Measurements from ENCODE around the gene IFNGR2.

The IFNGR2 gene

GRCh38 chr21:33403128-33403785 lies at the start of gene IFNGR2:
Gene IFNGR2 (plus strand): TSS chr21:33403413. CDS start chr21:33403544, 131 bp downstream.
- TF ChIP-seq, protein P1, sequence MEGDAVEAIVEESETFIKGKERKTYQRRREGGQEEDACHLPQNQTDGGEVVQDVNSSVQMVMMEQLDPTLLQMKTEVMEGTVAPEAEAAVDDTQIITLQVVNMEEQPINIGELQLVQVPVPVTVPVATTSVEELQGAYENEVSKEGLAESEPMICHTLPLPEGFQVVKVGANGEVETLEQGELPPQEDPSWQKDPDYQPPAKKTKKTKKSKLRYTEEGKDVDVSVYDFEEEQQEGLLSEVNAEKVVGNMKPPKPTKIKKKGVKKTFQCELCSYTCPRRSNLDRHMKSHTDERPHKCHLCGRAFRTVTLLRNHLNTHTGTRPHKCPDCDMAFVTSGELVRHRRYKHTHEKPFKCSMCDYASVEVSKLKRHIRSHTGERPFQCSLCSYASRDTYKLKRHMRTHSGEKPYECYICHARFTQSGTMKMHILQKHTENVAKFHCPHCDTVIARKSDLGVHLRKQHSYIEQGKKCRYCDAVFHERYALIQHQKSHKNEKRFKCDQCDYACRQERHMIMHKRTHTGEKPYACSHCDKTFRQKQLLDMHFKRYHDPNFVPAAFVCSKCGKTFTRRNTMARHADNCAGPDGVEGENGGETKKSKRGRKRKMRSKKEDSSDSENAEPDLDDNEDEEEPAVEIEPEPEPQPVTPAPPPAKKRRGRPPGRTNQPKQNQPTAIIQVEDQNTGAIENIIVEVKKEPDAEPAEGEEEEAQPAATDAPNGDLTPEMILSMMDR (IDR thresholded peaks at IDR 0.05), result no peak

DNA sequence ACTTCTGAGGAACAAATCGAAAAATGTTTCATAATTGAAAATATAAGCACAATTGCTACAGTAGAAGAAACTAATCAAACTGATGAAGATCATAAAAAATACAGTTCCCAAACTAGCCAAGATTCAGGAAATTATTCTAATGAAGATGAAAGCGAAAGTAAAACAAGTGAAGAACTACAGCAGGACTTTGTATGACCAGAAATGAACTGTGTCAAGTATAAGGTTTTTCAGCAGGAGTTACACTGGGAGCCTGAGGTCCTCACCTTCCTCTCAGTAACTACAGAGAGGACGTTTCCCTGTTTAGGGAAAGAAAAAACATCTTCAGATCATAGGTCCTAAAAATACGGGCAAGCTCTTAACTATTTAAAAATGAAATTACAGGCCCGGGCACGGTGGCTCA lies 47.9 kb upstream of the IFNGR2 start:
- TF ChIP-seq, protein P1 (IDR thresholded peaks at IDR 0.05), result no peak

DNA sequence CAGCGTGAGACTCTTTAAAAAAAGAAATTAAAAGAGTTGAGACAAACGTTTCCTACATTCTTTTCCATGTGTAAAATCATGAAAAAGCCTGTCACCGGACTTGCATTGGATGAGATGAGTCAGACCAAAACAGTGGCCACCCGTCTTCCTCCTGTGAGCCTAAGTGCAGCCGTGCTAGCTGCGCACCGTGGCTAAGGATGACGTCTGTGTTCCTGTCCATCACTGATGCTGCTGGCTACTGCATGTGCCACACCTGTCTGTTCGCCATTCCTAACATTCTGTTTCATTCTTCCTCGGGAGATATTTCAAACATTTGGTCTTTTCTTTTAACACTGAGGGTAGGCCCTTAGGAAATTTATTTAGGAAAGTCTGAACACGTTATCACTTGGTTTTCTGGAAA lies 47.2 kb upstream of the IFNGR2 start:
- TF ChIP-seq, protein P1 (IDR thresholded peaks at IDR 0.05), result no peak

DNA sequence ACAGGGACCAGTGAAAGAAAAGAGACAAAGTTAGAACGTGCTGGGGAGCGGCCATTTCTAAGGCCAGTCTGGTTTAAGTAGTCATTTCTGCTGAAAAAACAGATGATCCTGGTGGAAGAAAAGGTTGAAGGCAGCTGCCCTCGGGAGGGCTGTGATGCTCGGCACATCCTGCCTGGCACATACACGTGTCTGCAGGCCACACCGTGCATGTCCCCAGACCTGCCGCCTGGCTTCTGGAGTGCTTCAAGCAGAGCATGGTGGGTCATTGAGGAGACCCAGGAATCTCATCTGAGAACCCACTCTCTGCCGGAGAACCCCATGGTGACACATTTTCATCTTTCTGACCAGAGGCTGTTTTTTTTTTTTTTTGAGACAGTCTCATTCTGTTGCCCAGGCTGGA lies 46.0 kb upstream of the IFNGR2 start:
- TF ChIP-seq, protein P1 (IDR thresholded peaks at IDR 0.05), result no peak

- TF ChIP-seq, protein P1 (IDR thresholded peaks at IDR 0.05), result no peak
Measured at GRCh38 chr21:33359446-33359845, 43.8 kb upstream of the IFNGR2 start.

- TF ChIP-seq, protein P1 (IDR thresholded peaks at IDR 0.05), result no peak
Measured at GRCh38 chr21:33360281-33360680, 42.9 kb upstream of the IFNGR2 start.

- TF ChIP-seq, protein P1 (IDR thresholded peaks at IDR 0.05), result peak; percentile 87
Measured at GRCh38 chr21:33360881-33361602, 42.2 kb upstream of the IFNGR2 start.

All from LNCAP (cell line).